ENCODE results near the gene MMEL1. TPM values are rescaled to one million over a fixed set of nuclear protein-coding genes. Genes with fewer than 3 reads are reported as not detected.
"Not testable (repeated sequence)": the region's sequence is repeated elsewhere in the genome, so short reads cannot be mapped to it uniquely, and the experiment has no call there.

MMEL1 gene
- total and polyA plus RNA-seq, 12 donors = 0.17 to 3.9 (median 0.67) TPM; not detected in 7

DNA sequence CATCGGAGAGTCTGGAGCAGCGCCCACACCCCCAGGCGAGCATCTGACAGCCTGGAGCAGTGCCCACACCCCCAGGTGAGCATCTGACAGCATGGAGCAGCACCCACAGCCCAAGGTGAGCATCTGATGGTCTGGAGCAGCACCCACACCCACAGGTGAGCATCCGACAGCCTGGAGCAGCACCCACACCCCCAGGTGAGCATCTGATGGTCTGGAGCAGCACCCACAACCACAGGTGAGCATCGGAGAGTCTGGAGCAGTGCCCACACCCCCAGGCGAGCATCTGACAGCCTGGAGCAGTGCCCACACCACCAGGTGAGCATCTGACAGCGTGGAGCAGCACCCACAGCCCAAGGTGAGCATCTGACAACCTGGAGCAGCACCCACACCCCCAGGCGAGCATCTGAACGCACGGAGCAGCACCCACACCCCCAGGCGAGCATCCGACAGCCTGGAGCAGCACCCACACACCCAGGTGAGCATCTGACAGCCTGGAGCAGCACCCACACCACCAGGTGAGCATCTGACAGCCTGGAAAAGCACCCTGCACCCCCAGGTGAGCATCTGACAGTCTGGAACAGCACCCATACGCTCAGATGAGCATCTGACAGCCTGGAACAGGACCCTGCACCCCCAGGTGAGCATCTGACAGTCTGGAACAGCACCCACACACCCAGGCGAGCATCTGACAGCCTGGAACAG, 21.1 kb upstream of the MMEL1 start:
- H3K9me3 ChIP-seq; H3K4me1 ChIP-seq; H3K27ac ChIP-seq; H3K36me3 ChIP-seq; intact Hi-C loops (cut with DNase I); H3K4me3 ChIP-seq: not testable (repeated sequence)
- 43 to 45% methylated on average over 14 of the region's 14 CpGs for WGBS, 2 donors
- peak; percentile 48 to 56 for DNase-seq
- peak in 1 of 8 donors; percentile 44 for ATAC-seq
- peaks cover 0 to 28% (median 6%) of the 10 kb centered on the region in 7 donors for H3K27me3 ChIP-seq

DNA sequence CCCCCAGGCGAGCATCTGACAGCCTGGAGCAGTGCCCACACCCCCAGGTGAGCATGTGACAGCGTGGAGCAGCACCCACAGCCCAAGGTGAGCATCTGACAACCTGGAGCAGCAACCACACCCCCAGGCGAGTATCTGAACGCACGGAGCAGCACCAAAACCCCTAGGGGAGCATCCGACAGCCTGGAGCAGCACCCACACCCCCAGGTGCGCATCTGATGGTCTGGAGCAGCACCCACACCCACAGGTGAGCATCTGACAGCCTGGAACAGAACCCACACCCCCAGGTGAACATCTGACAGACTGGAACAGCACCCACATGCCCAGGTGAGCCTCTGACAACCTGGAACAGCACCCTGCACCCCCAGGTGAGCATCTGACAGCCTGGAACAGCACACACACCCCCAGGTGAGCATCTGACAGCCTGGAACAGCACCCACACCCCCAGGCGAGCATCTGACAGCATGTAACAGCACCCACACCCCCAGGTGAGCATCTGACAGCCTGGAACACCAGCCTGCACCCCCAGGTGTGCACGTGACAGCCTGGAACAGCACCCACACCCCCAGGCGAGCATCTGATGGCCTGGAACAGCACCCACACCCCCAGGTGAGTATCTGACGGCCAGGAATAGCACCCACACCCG, 20.2 kb upstream of the MMEL1 start:
- Histone ChIP-seq H3K27me3 (peaks cover 0 to 28% (median 6%) of the 10 kb centered on the region in 7 donors), H3K9me3 (peaks cover 0 to 14% (median 7%) of the 10 kb centered on the region in 11 donors)
- ATAC-seq; H3K4me3 ChIP-seq; H3K27ac ChIP-seq; H3K36me3 ChIP-seq; H3K4me1 ChIP-seq; intact Hi-C loops (cut with DNase I): not testable (repeated sequence)
- peak in 1 of 2 donors; percentile 33 for DNase-seq
- WGBS, 2 donors = 32 to 33% methylated on average over 12 of the region's 12 CpGs

GRCh38 chr1:2652152-2652925, 19.5 kb upstream of the MMEL1 start:
- Histone ChIP-seq H3K27me3 (peaks cover 0 to 28% (median 6%) of the 10 kb centered on the region in 7 donors), H3K9me3 (peaks cover 0 to 21% (median 14%) of the 10 kb centered on the region in 11 donors)
- ATAC-seq = peak in 1 of 8 donors; percentile 45
- DNase-seq; H3K4me3 ChIP-seq; H3K27ac ChIP-seq; H3K4me1 ChIP-seq; H3K36me3 ChIP-seq; intact Hi-C loops (cut with DNase I): not testable (repeated sequence)
- 36 to 41% methylated on average over 16 of the region's 16 CpGs for WGBS, 2 donors

- H3K27ac ChIP-seq = no peak overlapping the region
- H3K27me3 ChIP-seq = peaks cover 0 to 28% (median 6%) of the 10 kb centered on the region in 7 donors
- 49 to 50% methylated on average over 10 of the region's 10 CpGs for WGBS, 2 donors
- intact Hi-C loops (cut with DNase I) = no loop called here
- no peaks in the 10 kb centered on the region for H3K36me3 ChIP-seq
- no peak for TF ChIP-seq CTCF (IDR thresholded peaks at IDR 0.05)
- peaks cover 0 to 33% (median 24%) of the 10 kb centered on the region in 11 donors for H3K9me3 ChIP-seq
- DNase-seq (no peak), ATAC-seq (no peak)
- H3K4me3 ChIP-seq = no peak overlapping the region
- no peaks in the 10 kb centered on the region for H3K4me1 ChIP-seq
These were observed 18.3 kb upstream of the MMEL1 start for GRCh38 chr1:2650967-2651645.

DNA sequence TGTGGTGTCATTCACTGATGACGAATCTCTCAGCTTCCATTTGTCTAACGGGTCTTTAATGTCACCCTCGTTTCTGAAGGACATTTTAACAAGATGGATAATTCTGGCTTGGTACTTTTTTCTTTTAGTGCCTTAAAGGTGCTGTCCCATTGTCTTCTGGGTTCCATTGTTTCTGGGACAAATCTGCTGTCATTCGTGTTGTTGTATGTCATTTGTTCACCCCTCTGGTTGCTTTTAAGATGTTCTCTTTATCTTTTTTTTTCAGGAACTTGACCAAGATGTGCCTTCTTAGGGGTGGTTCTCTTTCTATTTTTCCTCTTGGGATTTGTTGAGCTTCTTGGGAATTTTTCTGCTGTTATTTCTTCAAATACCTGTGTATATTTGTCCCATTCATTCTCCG, 14.0 kb upstream of the MMEL1 start:
- Histone ChIP-seq H3K4me3 (no peak overlapping the region), H3K9me3 (peaks cover 0 to 35% (median 24%) of the 10 kb centered on the region in 11 donors), H3K4me1 (peaks cover 5 to 15% (median 13%) of the 10 kb centered on the region in 9 donors), H3K27ac (no peak overlapping the region), H3K36me3 (no peaks in the 10 kb centered on the region), H3K27me3 (peaks cover 0 to 9% (median 0%) of the 10 kb centered on the region in 7 donors)
- intact Hi-C loops (cut with DNase I) = loop anchor here in 8 of 10 donors (10.0 kb wide), 7 partner anchors 52 to 452 kb away; partner anchors contain the start of genes PEX10 (in 3 of the 8), PANK4 (in 2 of the 8), FAAP20 (in 1 of the 8) and PRXL2B (in 1 of the 8)
- TF ChIP-seq CTCF (IDR thresholded peaks at IDR 0.05) = no peak
- WGBS, 2 donors = 65 to 72% methylated on average over 5 of the region's 5 CpGs
- DNase-seq (no peak), ATAC-seq (no peak)

Measured in heart right ventricle (tissue), 16 donors.